ENCODE data around the gene CDK17.

CDK17 gene

DNA sequence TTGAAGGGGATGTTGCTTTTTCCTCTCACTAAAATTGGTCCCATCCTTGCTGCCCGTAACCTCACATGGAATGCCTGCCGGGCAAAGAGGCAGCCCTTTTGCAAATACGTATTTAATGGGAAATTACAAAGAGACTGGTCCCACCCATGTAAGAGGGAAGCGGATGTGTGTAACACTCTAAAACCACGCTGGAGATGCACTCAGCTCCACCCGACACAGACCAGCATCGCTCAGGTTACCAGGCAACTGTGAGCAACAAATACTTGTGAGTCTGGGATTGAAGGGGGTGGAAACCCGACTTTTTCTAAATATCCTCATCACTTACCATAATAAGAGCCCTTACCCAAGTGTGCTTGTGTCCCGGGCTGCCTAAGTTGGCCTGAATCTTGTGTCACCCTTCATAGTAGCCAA is 158.4 kb downstream of the CDK17 start:
- peak; percentile 24 to 35 (median 25) for DNase-seq (ENCODE audit: low read depth in 2 of 3, low spot score in 1 of 3)

DNA sequence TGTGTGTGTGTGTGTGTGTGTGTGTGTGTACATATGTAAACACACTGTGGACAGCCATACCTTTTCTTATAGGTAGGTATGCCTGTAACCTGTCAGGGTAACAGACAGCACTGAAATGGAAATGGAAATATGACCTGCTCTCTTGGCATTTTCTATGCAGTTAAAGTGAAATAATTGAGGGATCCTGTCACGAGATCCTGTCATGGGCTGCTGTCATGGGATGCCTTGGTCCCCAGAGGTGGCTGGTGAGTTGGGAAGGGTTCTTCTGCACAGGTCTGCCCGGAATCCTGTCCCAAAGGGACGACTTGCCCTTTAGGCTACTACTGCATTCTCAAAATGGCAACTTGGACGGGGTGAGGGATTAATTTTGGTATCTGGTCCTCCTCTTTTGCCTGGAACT is 158.8 kb downstream of the CDK17 start:
- no peak for DNase-seq (ENCODE audit: low read depth in 2 of 3, low spot score in 1 of 3)

DNA sequence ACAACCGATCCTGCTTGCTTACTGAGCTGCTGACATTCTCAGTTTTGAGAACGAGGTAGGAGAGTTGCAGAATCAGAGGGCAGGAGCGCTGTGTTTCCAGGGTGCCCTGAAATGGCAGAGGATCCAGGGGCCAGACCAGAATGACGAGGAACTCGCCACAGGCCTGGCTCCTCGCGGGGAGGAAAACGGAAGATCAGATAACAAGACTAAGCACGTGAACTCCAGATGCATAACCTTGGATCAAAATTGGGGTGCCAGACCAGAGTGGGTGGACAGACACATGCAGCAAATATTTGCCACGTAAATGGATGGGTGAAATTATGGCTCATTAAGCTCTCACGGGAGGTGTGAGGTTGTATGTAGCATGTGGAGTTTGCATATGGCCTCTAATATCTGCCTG is 159.6 kb downstream of the CDK17 start:
- no peak for DNase-seq (ENCODE audit: low read depth in 2 of 3, low spot score in 1 of 3)

DNA sequence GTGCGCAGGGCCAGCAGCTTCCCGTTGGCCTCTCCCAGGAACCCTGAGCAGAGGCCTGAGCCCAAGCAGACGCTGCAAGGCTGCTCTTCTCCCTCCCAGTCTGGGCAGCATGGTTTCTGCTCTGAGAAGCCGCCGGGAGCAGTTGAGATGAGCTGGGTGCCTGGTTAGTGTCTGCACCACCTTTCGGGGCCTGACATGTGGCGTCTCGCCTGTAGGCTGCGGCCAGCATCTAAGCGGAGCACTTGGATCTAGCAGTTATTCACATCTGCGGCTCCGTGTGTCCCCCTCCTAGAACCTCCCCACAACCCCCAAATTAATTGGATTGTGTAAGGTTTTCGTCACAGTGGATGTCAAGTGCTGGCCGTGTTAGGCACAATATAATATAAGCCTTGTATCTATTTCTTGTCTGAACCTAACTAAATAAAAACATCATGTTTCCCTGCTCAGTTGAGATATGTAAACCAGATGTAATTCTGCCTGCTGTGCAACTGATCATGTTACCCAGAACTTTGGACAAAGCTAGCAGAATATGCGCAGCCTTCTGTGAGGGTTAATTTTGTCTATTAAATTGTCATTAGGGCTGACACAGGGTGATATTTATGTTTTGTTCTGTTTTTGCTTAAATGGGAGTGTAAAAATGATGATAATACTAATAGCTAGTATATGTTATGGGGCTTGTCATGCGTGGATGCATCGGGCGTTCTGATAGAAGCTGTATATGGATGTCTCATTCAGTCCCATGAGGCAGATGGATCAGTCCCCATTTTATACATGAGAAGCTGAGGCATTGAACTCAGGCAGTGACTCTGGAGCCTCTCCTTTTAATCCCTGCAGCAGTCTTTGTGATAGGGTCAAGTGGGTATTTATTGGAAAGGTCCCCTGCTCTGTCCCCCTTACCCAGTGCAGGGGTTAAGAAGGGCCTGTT is 160.3 kb downstream of the CDK17 start:
- DNase-seq (ENCODE audit: low read depth in 2 of 3, low spot score in 1 of 3): no peak

DNA sequence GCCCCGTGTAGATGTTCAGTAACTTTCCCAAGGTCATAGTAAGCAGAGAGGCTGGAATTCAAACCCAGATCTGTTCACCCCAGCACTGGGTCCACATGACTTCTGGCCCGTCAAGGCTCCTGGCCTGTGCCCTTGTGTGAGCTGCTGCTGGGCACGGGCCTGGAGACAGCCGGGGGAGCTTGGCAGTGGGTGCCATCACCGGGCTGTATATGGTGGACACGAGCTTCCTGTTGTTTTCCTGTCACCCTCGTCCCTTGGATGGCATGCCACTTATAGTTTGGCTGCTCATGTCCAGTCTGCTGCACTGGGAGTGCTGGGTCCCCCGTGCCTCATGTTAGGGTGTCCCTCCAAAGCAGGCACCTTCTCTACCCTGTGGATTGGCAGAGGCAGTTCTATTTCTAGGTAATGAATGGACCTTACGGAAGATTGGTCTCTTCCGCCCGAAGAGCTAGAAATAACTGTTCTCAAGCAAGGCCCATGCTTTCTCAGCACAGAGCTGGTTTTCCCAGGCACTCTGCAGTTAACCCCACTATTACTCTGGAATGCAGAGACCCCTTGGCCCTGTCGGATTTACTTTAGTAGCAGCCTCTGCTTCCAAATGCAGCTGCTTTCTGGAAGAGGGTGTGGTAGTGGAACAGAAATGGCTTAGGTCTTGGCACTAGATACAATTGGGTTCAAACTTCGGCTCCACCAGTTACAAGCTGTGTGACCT is 161.7 kb downstream of the CDK17 start:
- DNase-seq (ENCODE audit: low read depth in 2 of 3, low spot score in 1 of 3): no peak

DNA sequence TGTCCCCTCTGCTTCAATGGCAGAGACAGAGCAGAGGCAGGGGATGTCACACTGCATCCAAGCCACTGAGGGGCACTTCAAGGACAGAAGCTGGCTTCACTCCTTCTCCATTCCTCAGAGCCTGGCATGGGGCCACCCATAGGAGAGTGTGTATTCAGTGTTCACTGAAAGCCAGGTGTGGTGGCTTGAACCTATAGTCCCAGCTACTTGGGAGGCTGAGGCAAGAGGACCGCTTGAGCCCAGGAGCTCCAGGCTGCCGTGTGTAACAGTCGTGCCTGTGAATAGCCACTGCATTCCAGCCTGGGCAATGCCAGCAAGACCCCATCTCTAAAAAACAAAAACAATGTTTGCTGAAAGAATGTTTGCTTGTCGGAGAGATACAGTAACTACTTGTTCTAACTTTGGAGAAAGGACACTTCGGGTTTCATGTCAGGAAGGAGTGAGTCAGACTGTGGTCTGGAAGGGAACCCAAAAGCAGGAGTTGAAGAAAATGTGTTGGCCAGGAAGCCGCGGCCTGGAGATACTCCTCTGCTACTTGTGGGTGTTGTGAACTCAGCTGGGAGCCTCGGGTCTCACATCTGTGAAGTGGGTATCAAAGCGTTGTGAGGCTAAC is 162.7 kb downstream of the CDK17 start:
- DNase-seq (ENCODE audit: low read depth in 2 of 3, low spot score in 1 of 3): peak; percentile 42 to 50 (median 45)

DNA sequence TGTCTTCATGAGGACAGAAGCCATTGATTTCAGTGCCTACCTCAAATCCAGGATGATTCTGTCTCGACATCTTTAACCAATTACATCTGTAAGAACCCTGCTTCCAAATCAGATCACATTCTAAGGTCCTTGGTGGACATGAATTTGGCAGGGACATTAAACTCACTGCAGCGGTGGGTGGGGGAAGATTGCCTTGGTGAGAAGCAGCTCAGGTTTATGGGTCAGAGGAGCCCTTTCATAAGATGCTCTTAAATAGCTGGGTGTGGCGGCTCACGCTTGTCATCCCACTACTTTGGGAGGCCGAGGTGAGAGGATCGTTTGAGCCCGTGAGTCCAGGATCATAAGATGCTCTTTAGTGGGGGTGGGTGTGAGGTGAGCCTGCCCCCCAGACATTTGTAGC is 163.2 kb downstream of the CDK17 start:
- no peak for DNase-seq (ENCODE audit: low read depth in 2 of 3, low spot score in 1 of 3)

DNA sequence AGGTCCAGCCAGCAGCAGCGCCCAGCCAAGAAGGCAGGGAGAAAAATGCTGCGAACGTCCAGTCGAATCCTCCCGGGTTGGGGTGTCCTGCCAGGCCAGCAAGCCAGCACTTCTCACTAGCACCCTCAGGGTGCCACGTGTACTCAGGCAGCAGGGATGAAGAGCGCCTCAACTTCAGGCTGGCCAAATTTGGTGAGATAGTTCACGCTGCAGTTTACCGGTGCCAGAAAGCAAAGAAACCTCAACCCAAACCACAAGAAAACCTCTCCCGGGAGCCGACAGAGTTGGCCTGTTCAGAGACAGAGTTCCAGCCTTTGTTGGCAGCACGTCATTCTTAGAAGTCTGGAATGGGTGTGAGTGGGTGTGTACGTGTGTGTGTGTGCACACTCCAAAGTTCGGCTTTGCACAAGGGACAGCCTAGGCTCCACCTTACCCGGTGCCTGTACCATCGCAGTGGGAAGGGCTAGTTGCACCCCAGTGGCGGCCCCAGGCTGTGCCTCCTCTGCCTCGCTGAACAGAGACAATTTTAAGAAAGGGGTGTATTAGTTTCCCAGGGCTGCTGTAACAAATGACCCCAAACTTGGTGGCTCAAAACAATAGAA is 163.9 kb downstream of the CDK17 start:
- no peak for DNase-seq (ENCODE audit: low read depth in 2 of 3, low spot score in 1 of 3)

DNA sequence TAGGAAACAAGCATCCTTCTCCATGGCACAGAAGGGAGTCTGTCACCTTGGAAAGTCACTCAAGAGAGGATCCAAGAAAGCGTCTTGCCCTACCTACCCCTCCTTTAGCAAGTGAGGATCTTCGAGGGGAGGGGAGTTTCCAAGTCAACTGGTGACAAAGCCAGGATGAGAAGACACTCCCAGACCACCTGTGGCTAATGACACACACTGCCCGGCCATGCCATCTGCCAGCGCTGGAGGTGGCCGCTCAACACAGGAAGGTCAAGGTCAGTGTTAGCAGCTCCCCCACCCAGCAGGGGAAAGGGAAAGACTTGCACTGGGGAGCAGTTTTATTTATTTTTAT is 164.8 kb downstream of the CDK17 start:
- DNase-seq (ENCODE audit: low read depth in 2 of 3, low spot score in 1 of 3): no peak

DNA sequence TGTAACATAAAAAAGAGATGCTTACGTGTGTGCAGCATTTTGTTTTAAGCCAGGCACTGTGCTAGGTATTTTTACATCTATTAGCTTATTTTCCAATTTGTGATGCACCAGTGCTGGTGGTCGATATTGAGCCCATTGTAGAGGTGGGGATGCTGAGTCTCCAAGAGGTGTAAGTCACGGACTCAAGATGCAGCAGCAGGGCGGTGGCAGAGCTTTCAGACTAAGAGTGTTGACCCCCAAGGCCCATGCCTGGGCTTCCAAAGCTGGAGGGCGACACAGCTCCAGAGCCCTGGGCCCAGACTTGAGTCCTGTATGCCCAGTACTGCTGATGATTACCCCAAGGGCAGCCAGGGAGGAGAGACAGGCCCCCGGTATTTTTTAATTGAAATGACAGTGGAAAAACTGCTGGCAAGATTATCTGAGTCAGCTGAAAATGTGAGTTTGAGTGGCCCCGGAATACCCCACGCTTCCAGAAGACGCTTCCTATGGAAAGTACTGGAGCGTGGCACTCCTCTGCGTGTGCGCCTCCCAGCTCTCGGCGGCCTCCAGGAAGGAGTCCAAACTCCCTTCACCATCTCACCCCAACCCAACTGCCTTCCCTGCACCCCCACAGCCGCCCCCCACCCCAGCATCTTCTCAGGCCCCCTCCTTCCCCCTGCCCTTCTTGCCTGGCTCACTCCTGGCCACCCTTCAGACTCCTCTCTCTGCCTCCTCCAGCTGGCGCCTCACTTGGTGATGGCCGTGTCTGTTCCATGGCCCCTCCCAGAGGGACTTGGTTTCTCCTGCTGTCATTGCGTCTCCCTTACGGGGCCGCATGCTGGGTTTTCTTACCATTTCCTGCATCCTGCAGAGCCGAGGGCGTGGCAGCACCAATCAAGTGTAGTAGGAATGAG is 165.4 kb downstream of the CDK17 start:
- DNase-seq (ENCODE audit: low read depth in 2 of 3, low spot score in 1 of 3): no peak

DNA sequence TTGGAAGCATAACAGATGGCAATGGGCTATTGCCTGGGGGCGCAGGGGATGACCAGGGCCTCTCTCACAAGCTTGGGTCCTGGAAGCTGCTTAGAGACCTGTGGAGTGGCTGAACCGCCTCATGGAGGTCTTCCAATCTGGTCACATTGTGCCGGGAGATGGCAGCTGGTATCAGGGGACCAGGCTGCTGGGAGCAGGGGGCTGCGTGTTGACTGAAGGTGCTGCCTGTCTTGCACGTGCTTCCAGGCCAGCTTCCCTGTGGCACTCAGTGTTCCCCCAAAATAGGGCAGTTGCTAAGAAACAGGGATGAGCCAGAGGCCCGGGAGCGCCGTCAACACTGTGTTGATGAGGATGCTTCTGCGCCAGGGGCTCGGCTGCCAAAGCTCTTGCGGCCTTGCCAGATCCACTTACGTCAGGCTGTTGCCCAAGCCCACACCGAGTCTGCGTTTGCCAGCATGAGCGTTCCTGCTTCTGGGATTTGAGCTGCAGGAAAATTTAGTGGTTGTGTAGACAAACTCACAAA is 166.2 kb downstream of the CDK17 start:
- DNase-seq (ENCODE audit: low read depth in 2 of 3, low spot score in 1 of 3): no peak

DNA sequence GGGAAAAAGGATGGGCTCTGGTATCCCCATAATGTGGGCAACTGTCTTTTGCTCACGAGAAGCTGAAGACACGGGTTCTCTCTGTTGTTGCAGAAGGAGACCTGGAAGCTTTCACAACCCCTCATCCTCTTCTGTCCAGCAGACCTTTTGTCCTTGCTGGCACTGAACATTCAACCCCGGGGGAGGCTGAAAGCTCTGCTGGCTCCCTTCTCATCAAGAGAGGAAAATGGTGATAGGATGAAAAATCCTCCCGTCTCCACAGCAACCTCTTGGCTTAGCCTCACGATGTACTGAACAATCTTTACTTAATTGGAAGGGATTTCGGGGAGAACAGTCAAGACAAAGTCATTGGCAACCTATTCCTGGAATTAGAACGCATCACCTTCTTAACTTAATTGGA is 167.1 kb downstream of the CDK17 start:
- no peak for DNase-seq (ENCODE audit: low read depth in 2 of 3, low spot score in 1 of 3)

DNA sequence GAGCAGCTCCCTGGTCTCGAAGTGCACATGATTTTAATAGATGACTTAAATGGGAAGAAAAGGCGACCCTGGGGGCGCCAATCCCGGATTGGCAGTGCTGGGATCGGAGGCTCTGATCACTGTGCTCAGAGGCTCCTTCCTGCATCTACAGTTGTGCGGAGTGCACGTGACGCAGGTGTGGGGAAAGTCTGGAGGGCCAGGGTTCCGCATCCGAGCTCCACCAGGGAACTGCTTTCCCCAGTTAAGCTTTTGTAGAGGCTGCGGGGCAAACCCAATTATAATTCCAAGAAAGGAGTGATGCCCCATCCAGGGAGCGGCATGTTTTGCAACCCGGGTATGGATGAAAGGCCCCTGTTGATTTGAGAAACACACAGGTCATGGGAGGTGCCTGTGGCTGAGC is 169.6 kb downstream of the CDK17 start:
- no peak for DNase-seq (ENCODE audit: low read depth in 2 of 3, low spot score in 1 of 3)

DNA sequence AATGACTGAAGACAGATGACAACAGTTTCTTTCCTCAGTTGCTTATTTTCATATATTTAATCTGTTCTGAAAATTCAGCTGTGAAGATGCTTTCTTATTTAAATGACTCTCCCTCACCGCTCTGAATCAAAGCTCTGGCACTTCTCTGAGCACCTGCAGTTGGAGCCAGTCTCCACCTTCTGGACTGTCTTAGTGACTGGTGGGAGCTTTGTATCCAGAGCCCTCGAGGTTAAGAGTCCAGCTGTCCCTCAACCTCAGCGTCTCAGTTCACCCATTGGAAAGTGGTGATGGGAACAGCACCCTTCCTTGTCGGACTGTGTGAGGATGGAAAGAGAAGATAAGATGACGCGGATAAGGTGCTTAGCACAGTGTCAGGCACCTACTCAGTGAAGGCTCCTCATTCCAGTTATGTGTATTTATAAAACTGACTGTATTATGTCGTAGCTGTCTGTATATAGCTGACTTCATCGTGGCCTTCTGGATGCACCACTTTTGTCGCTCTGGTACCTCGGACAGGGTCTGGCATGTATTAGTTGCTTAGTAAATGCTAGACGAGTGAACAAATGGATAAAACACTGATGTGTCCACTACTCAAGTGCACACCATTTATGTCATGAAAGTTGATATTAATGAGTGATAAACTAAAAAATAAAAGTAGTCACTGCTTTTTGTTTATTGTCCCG is 171.5 kb downstream of the CDK17 start:
- DNase-seq (ENCODE audit: low read depth in 2 of 3, low spot score in 1 of 3): no peak

Measured in stimulated activated CD4-positive, alpha-beta T cell treated with anti-CD3 and anti-CD28 coated beads, Interleukin-12 subunit alpha, Interleukin-12 subunit beta, amount 100 ng/mL, for 48 hours (primary cell).